ENCODE data around the gene SH3BGRL3. TPM values are rescaled to one million over a fixed set of nuclear protein-coding genes. Genes with fewer than 3 reads are reported as not detected.

The SH3BGRL3 gene
- total RNA-seq, 1 experiment from 2014 or later = 133 TPM

GRCh38 chr1:26281971-26282370 is 2.1 kb downstream of the SH3BGRL3 start:
- CTCF ChIA-PET = interaction anchor here (1.0 kb wide), 1 partner anchor 49 kb away, joined by 3 read pairs; no protein-coding TSS in a partner anchor
- no peak for TF ChIP-seq CTCF (IDR thresholded peaks at IDR 0.05; ENCODE audit: unreplicated experiment)
- no peak for DNase-seq (ENCODE audit: unreplicated experiment)
- no TSS peak for BruUV-seq (replicated peaks)
- POLR2A ChIA-PET = interaction anchor here (3.2 to 8.9 kb wide), 2 partner anchors 46 to 112 kb away, joined by 12 to 83 read pairs; partner anchors contain the start of genes CEP85 and ZNF593
- Mint-ChIP-seq H3K9me3 (ENCODE audit: unreplicated experiment) (no peaks in the 10 kb centered on the region), H3K27ac (ENCODE audit: low read depth, unreplicated experiment) (no peak overlapping the region), H3K4me1 (ENCODE audit: insufficient read depth, unreplicated experiment) (peaks cover 65% of the 10 kb centered on the region), H3K27me3 (ENCODE audit: insufficient read depth, unreplicated experiment) (no peaks in the 10 kb centered on the region), H3K4me3 (ENCODE audit: unreplicated experiment) (no peak overlapping the region), H3K36me3 (ENCODE audit: insufficient read depth, unreplicated experiment) (peaks cover 27% of the 10 kb centered on the region)
- intact Hi-C loops (cut with micrococcal nuclease) = no loop called here

- BruUV-seq (replicated peaks) = no TSS peak
- no peak for TF ChIP-seq CTCF (IDR thresholded peaks at IDR 0.05; ENCODE audit: unreplicated experiment)
Observed at GRCh38 chr1:26282401-26282918, 2.6 kb downstream of the SH3BGRL3 start.

GRCh38 chr1:26283279-26283853 is 3.5 kb downstream of the SH3BGRL3 start:
- H3K9me3 Mint-ChIP-seq (ENCODE audit: unreplicated experiment) = no peaks in the 10 kb centered on the region
- peak overlapping the region; percentile 4 for H3K27ac Mint-ChIP-seq (ENCODE audit: low read depth, unreplicated experiment)
- no peaks in the 10 kb centered on the region for H3K27me3 Mint-ChIP-seq (ENCODE audit: insufficient read depth, unreplicated experiment)
- no TSS peak for BruUV-seq (replicated peaks)
- POLR2A ChIA-PET = interaction anchor here (0.7 to 1.6 kb wide), 3 partner anchors 13 to 94 kb away, joined by 3 to 4 read pairs (median 3); no protein-coding TSS in a partner anchor
- TF ChIP-seq CTCF (IDR thresholded peaks at IDR 0.05; ENCODE audit: unreplicated experiment) = no peak
- CTCF ChIA-PET = interaction anchor here (1.0 kb wide), 1 partner anchor 38 kb away, joined by 3 read pairs; no protein-coding TSS in a partner anchor
- H3K4me3 Mint-ChIP-seq (ENCODE audit: unreplicated experiment) = no peak overlapping the region
- no peak for DNase-seq (ENCODE audit: unreplicated experiment)
- intact Hi-C loops (cut with micrococcal nuclease) = no loop called here
- H3K36me3 Mint-ChIP-seq (ENCODE audit: insufficient read depth, unreplicated experiment) = peaks cover 24% of the 10 kb centered on the region
- H3K4me1 Mint-ChIP-seq (ENCODE audit: insufficient read depth, unreplicated experiment) = peaks cover 54% of the 10 kb centered on the region

More at GRCh38 chr1:26282401-26282918, 2.6 kb downstream of the SH3BGRL3 start:
- Mint-ChIP-seq H3K27me3 (ENCODE audit: insufficient read depth, unreplicated experiment) (no peaks in the 10 kb centered on the region), H3K4me3 (ENCODE audit: unreplicated experiment) (no peak overlapping the region), H3K27ac (ENCODE audit: low read depth, unreplicated experiment) (no peak overlapping the region), H3K4me1 (ENCODE audit: insufficient read depth, unreplicated experiment) (peaks cover 62% of the 10 kb centered on the region), H3K36me3 (ENCODE audit: insufficient read depth, unreplicated experiment) (peaks cover 24% of the 10 kb centered on the region), H3K9me3 (ENCODE audit: unreplicated experiment) (no peaks in the 10 kb centered on the region)
- ChIA-PET CTCF (interaction anchor here (1.0 kb wide), 1 partner anchor 49 kb away, joined by 3 read pairs; no protein-coding TSS in a partner anchor), POLR2A (interaction anchor here (1.6 kb wide), 1 partner anchor 95 kb away, joined by 3 read pairs; no protein-coding TSS in a partner anchor)
- DNase-seq (ENCODE audit: unreplicated experiment) = no peak
- intact Hi-C loops (cut with micrococcal nuclease) = no loop called here

GRCh38 chr1:26283871-26284596 is 4.1 kb downstream of the SH3BGRL3 start:
- H3K27me3 Mint-ChIP-seq (ENCODE audit: insufficient read depth, unreplicated experiment) = no peaks in the 10 kb centered on the region
- DNase-seq (ENCODE audit: unreplicated experiment) = no peak
- BruUV-seq (replicated peaks) = no TSS peak
- H3K4me3 Mint-ChIP-seq (ENCODE audit: unreplicated experiment) = no peak overlapping the region
- ChIA-PET CTCF (interaction anchor here (0.8 to 2.7 kb wide), 16 partner anchors 9 to 148 kb away, joined by 3 to 21 read pairs (median 6); partner anchors contain the start of genes DHDDS and UBXN11), POLR2A (interaction anchor here (0.9 to 1.6 kb wide), 7 partner anchors 9 to 148 kb away, joined by 3 to 5 read pairs (median 3); partner anchors contain the start of genes CEP85 and DHDDS)
- peaks cover 47% of the 10 kb centered on the region for H3K4me1 Mint-ChIP-seq (ENCODE audit: insufficient read depth, unreplicated experiment)
- no peak for TF ChIP-seq CTCF (IDR thresholded peaks at IDR 0.05; ENCODE audit: unreplicated experiment)
- intact Hi-C loops (cut with micrococcal nuclease) = no loop called here
- H3K9me3 Mint-ChIP-seq (ENCODE audit: unreplicated experiment) = no peaks in the 10 kb centered on the region
- H3K36me3 Mint-ChIP-seq (ENCODE audit: insufficient read depth, unreplicated experiment) = peaks cover 24% of the 10 kb centered on the region
- peak overlapping the region; percentile 8 for H3K27ac Mint-ChIP-seq (ENCODE audit: low read depth, unreplicated experiment)
